ENCODE results near the gene ZFYVE19.
"Not testable (repeated sequence)": the region's sequence is repeated elsewhere in the genome, so short reads cannot be mapped to it uniquely, and the experiment has no call there.

- TF ChIP-seq, protein P1, sequence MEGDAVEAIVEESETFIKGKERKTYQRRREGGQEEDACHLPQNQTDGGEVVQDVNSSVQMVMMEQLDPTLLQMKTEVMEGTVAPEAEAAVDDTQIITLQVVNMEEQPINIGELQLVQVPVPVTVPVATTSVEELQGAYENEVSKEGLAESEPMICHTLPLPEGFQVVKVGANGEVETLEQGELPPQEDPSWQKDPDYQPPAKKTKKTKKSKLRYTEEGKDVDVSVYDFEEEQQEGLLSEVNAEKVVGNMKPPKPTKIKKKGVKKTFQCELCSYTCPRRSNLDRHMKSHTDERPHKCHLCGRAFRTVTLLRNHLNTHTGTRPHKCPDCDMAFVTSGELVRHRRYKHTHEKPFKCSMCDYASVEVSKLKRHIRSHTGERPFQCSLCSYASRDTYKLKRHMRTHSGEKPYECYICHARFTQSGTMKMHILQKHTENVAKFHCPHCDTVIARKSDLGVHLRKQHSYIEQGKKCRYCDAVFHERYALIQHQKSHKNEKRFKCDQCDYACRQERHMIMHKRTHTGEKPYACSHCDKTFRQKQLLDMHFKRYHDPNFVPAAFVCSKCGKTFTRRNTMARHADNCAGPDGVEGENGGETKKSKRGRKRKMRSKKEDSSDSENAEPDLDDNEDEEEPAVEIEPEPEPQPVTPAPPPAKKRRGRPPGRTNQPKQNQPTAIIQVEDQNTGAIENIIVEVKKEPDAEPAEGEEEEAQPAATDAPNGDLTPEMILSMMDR (IDR thresholded peaks at IDR 0.05; ENCODE audit: extremely low read depth in 1 of 2, insufficient read depth in 1 of 2, low read depth in 1 of 2, low read length in 2 of 2): not testable (repeated sequence)
- not testable (repeated sequence) for TF ChIP-seq POLR2A (IDR thresholded peaks at IDR 0.05; ENCODE audit: low read depth, low read length); MAX (IDR thresholded peaks at IDR 0.05; ENCODE audit: insufficient read depth, insufficient read length)
Observed at GRCh38 chr15:40861147-40861546, 54.3 kb downstream of the ZFYVE19 start.

Measured in endothelial cell of umbilical vein (primary cell).